HEK293 (cell line): ENCODE data around the gene ZNF345.

Experiments used
- HOXA7 ChIP-seq: sonication (generic); formaldehyde crosslinking; IDR thresholded peaks from 2 replicates; pipeline ENCODE4 v1.8.1; 2022; ENCODE audit warnings: missing genetic modification reagents, borderline replicate concordance
- PRDM2 ChIP-seq: fragments of 450-650 bp; formaldehyde crosslinking; IDR thresholded peaks from 2 replicates; pipeline ENCODE4 v1.5.1; 2016; ENCODE audit warnings: missing biosample characterization, missing genetic modification characterization, borderline replicate concordance
- SETDB1 ChIP-seq: IDR thresholded peaks from one replicate; pipeline ENCODE4 v1.6.1; 2017; ENCODE audit warnings: mild to moderate bottlenecking, low read length, moderate library complexity, mixed read lengths; ENCODE audit not compliant: insufficient read length
- TCF7L2 ChIP-seq: IDR thresholded peaks from 2 replicates; pipeline ENCODE4 v1.6.1; 2011; ENCODE audit warnings: low read depth, mild to moderate bottlenecking, inconsistent platforms, low read length, moderate library complexity, borderline replicate concordance
- ZBTB1 ChIP-seq: fragments of 450-650 bp; formaldehyde crosslinking; IDR thresholded peaks from 2 replicates; pipeline ENCODE4 v1.5.1; 2016; ENCODE audit warnings: missing biosample characterization, missing genetic modification characterization
- ZNF16 ChIP-seq: fragments of 450-650 bp; formaldehyde crosslinking; IDR thresholded peaks from 2 replicates; pipeline ENCODE4 v1.5.1; 2016; ENCODE audit warnings: low read depth, missing biosample characterization, missing genetic modification characterization
- ZNF248 ChIP-seq: fragments of 450-650 bp; formaldehyde crosslinking; IDR thresholded peaks from 2 replicates; pipeline ENCODE4 v1.5.1; 2017; ENCODE audit warnings: missing biosample characterization, missing genetic modification characterization
- ZNF274 ChIP-seq, 2 experiments: fragments of 200-500 bp in 1 of 2; fragments of 450-650 bp in 1 of 2; sonication (Bioruptor generic) in 1 of 2; formaldehyde crosslinking in 1 of 2; IDR thresholded peaks; 2 replicates each; pipeline versions ENCODE4 v1.5.1 to v1.6.1; 2014 to 2016; ENCODE audit warnings: borderline replicate concordance in 1 of 2, inconsistent platforms in 1 of 2, low read length in 1 of 2, missing biosample characterization in 1 of 2, missing genetic modification characterization in 1 of 2
- ZNF37A ChIP-seq: fragments of 450-650 bp; IDR thresholded peaks from 2 replicates; pipeline ENCODE4 v1.5.1; 2018; ENCODE audit warnings: missing biosample characterization, missing genetic modification characterization
- ZNF423 ChIP-seq: fragments of 450-650 bp; formaldehyde crosslinking; IDR thresholded peaks from 2 replicates; pipeline ENCODE4 v1.5.1; 2016; ENCODE audit warnings: missing biosample characterization, missing genetic modification characterization
- ZNF433 ChIP-seq: fragments of 450-650 bp; formaldehyde crosslinking; IDR thresholded peaks from 2 replicates; pipeline ENCODE4 v1.5.1; 2016; ENCODE audit warnings: missing biosample characterization, missing genetic modification characterization, low read depth
- ZNF488 ChIP-seq: fragments of 450-650 bp; formaldehyde crosslinking; IDR thresholded peaks from 2 replicates; pipeline ENCODE4 v1.5.1; 2016; ENCODE audit warnings: missing biosample characterization, missing genetic modification characterization
- ZNF610 ChIP-seq: fragments of 450-650 bp; formaldehyde crosslinking; IDR thresholded peaks from 2 replicates; pipeline ENCODE4 v1.5.1; 2016; ENCODE audit warnings: missing biosample characterization, missing genetic modification characterization, borderline replicate concordance
- ZNF621 ChIP-seq: fragments of 450-650 bp; formaldehyde crosslinking; IDR thresholded peaks from 2 replicates; pipeline ENCODE4 v1.5.1; 2017; ENCODE audit warnings: missing biosample characterization, missing genetic modification characterization
- ZNF791 ChIP-seq: fragments of 450-650 bp; formaldehyde crosslinking; IDR thresholded peaks from 2 replicates; pipeline ENCODE4 v1.5.1; 2016; ENCODE audit warnings: missing biosample characterization, missing genetic modification characterization
- ZNF792 ChIP-seq: fragments of 450-650 bp; formaldehyde crosslinking; IDR thresholded peaks from 2 replicates; pipeline ENCODE4 v1.5.1; 2016; ENCODE audit warnings: missing biosample characterization, missing genetic modification characterization
- ZNF830 ChIP-seq: fragments of 450-650 bp; IDR thresholded peaks from 2 replicates; pipeline ENCODE4 v1.5.0; 2018; ENCODE audit warnings: missing biosample characterization, missing genetic modification characterization, low read depth, mild to moderate bottlenecking, moderate library complexity
- ZSCAN16 ChIP-seq: fragments of 450-650 bp; formaldehyde crosslinking; IDR thresholded peaks from 2 replicates; pipeline ENCODE4 v1.5.1; 2016; ENCODE audit warnings: missing biosample characterization, missing genetic modification characterization
- ZSCAN4 ChIP-seq: fragments of 450-650 bp; formaldehyde crosslinking; IDR thresholded peaks from 2 replicates; pipeline ENCODE4 v1.5.1; 2017; ENCODE audit warnings: missing biosample characterization, missing genetic modification characterization
- ZXDB ChIP-seq: fragments of 450-650 bp; formaldehyde crosslinking; IDR thresholded peaks from 2 replicates; pipeline ENCODE4 v1.5.1; 2016; ENCODE audit warnings: missing biosample characterization, missing genetic modification characterization
- TF ChIP-seq, protein P1 (sequence below): fragments of 450-650 bp; IDR thresholded peaks from 2 replicates; pipeline ENCODE4 v1.5.1; 2018; ENCODE audit warnings: missing biosample characterization, missing genetic modification characterization
- TF ChIP-seq, protein P2 (sequence below): fragments of 450-650 bp; formaldehyde crosslinking; IDR thresholded peaks from 2 replicates; pipeline ENCODE4 v1.5.1; 2016; ENCODE audit warnings: missing biosample characterization, missing genetic modification characterization

ZNF345 gene

DNA sequence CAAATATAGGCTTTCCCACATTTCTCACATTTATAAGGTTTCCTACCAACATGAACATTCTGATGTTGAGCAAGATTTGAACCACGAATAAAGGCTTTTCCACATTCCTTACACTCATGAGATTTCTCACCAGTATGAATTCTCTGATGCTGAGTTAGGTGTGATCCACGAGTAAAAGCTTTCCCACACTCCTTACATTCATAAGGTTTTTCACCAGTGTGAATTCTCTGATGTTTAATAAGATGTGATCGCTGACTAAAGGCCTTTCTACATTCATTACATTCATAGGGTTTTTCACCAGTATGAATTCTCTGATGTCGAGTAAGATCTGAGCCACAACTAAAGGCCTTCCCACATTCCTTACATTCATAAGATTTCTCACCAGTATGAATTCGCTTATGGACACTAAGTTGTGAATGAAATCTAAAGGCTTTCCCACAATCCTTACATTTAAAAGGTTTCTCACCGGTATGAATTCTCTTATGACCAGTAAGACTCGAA, 31.5 kb upstream of the ZNF345 start (continued):
- TF ChIP-seq PRDM2 = no peak
- TF ChIP-seq HOXA7 (CRISPR knock-in tag) = no peak
- no peak for TF ChIP-seq ZNF791 (tag by site-specific recombination)
- TF ChIP-seq TCF7L2 = no peak
- no peak for TF ChIP-seq ZNF488 (tag by site-specific recombination)
- no peak for TF ChIP-seq ZSCAN4 (tag by site-specific recombination)
- no peak for TF ChIP-seq ZNF621 (tag by site-specific recombination)
- no peak for TF ChIP-seq ZNF423
- TF ChIP-seq ZNF830 = no peak
- no peak for TF ChIP-seq ZNF433 (tag by site-specific recombination)
- TF ChIP-seq, protein P1, sequence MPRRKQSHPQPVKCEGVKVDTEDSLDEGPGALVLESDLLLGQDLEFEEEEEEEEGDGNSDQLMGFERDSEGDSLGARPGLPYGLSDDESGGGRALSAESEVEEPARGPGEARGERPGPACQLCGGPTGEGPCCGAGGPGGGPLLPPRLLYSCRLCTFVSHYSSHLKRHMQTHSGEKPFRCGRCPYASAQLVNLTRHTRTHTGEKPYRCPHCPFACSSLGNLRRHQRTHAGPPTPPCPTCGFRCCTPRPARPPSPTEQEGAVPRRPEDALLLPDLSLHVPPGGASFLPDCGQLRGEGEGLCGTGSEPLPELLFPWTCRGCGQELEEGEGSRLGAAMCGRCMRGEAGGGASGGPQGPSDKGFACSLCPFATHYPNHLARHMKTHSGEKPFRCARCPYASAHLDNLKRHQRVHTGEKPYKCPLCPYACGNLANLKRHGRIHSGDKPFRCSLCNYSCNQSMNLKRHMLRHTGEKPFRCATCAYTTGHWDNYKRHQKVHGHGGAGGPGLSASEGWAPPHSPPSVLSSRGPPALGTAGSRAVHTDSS (tag by site-specific recombination) = no peak
- TF ChIP-seq SETDB1 = peak; percentile 100
- 0 out of 2 replicates have a peak, but pooled peaks have one; percentile 31 for TF ChIP-seq ZNF37A
- TF ChIP-seq ZNF248 = 0 out of 2 replicates have a peak, but pooled peaks have one; percentile 40
- TF ChIP-seq ZNF792 (tag by site-specific recombination) = no peak
- peak; percentile 100 for TF ChIP-seq ZNF274 (IDR thresholded peaks at IDR 0.05; ENCODE audit: low read length)
- TF ChIP-seq ZNF274 (tag by site-specific recombination; IDR thresholded peaks at IDR 0.05; ENCODE audit: borderline replicate concordance) = peak; percentile 99
- TF ChIP-seq, protein P2, sequence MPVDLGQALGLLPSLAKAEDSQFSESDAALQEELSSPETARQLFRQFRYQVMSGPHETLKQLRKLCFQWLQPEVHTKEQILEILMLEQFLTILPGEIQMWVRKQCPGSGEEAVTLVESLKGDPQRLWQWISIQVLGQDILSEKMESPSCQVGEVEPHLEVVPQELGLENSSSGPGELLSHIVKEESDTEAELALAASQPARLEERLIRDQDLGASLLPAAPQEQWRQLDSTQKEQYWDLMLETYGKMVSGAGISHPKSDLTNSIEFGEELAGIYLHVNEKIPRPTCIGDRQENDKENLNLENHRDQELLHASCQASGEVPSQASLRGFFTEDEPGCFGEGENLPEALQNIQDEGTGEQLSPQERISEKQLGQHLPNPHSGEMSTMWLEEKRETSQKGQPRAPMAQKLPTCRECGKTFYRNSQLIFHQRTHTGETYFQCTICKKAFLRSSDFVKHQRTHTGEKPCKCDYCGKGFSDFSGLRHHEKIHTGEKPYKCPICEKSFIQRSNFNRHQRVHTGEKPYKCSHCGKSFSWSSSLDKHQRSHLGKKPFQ (tag by site-specific recombination) = peak; percentile 63; the same call in 1 of the 2 replicates
- 0 out of 2 replicates have a peak, but pooled peaks have one; percentile 34 for TF ChIP-seq ZNF610 (tag by site-specific recombination)
- TF ChIP-seq ZNF16 = no peak
- no peak for TF ChIP-seq ZBTB1 (tag by site-specific recombination)
- TF ChIP-seq ZSCAN16 (tag by site-specific recombination) = no peak
- 0 out of 2 replicates have a peak, but pooled peaks have one; percentile 13 for TF ChIP-seq ZXDB (tag by site-specific recombination)
